Activated CD4-positive, alpha-beta T cell treated with anti-CD3 and anti-CD28 coated beads for 36 hours (primary cell): Measurements from ENCODE around the gene CFTR. TPM values are rescaled to one million over a fixed set of nuclear protein-coding genes. Genes with fewer than 3 reads are reported as not detected.

ENCODE experiments used
- ATAC-seq: fragments of 200-7000 bp; cut with Tn5 transposase; one replicate; pipeline ENCODE4 v1.10.0; 2021; ENCODE audit warnings: mild to moderate bottlenecking, moderate library complexity
- CTCF ChIA-PET: fragments of 350-600 bp; sonication (Branson Sonifier 250); formaldehyde crosslinking; loops from one replicate; lab custom pipeline; 2021; ENCODE audit warnings: antibody characterized with exemption; lab: Charles Lee
- POLR2A ChIA-PET: fragments of 350-600 bp; sonication (Branson Sonifier 250); formaldehyde crosslinking; loops from one replicate; lab custom pipeline; 2021; ENCODE audit warnings: antibody characterized with exemption, inconsistent platforms; lab: Charles Lee
- DNase-seq: peaks from one replicate; pipeline ENCODE4 v3.0.0-alpha.2; 2020
- H3K27ac Mint-ChIP-seq: one replicate; pipeline ENCODE4 v1.8.0; 2021; ENCODE audit warnings: mixed read lengths
- H3K27me3 Mint-ChIP-seq: one replicate; pipeline ENCODE4 v1.8.0; 2021; ENCODE audit warnings: mixed read lengths
- H3K36me3 Mint-ChIP-seq: one replicate; pipeline ENCODE4 v1.8.0; 2021; ENCODE audit warnings: low read depth, mixed read lengths
- H3K4me1 Mint-ChIP-seq: one replicate; pipeline ENCODE4 v1.8.0; 2021; ENCODE audit warnings: mixed read lengths
- H3K4me3 Mint-ChIP-seq: one replicate; pipeline ENCODE4 v1.8.0; 2021; ENCODE audit warnings: mild to moderate bottlenecking, moderate library complexity, mixed read lengths
- H3K9me3 Mint-ChIP-seq: one replicate; pipeline ENCODE4 v1.8.0; 2021; ENCODE audit warnings: low read depth, mixed read lengths
- intact Hi-C, 2 experiments: fragments of 100-400 bp; cut with DNase I in 1 of 2; cut with micrococcal nuclease in 1 of 2; formaldehyde crosslinking; loops; one replicate each; pipeline versions ENCODE4 v1.14.2 to v1.15.1; 2022 to 2024; cut with DNase I, micrococcal nuclease
- total RNA-seq, 2 experiments: library from RNA; stranded (reverse); gene quantifications; one replicate each; pipeline ENCODE4 v1.2.3, GENCODE V29; 2021

Gene CFTR
- total RNA-seq, 2 experiments from 2014 or later: not detected

GRCh38 chr7:117472335-117472734 lies 7.5 kb upstream of the CFTR start:
- ATAC-seq (no peak), DNase-seq (no peak)
- no peak overlapping the region for H3K27ac Mint-ChIP-seq
- intact Hi-C loops: no loop called here
- H3K27me3 Mint-ChIP-seq: peaks cover 3% of the 10 kb centered on the region
- no peaks in the 10 kb centered on the region for H3K9me3 Mint-ChIP-seq
- H3K4me3 Mint-ChIP-seq: no peak overlapping the region
- no peaks in the 10 kb centered on the region for H3K4me1 Mint-ChIP-seq
- ChIA-PET POLR2A (no interaction called here), CTCF (no interaction called here)
- H3K36me3 Mint-ChIP-seq: no peaks in the 10 kb centered on the region

GRCh38 chr7:117476557-117477215 lies 3.1 kb upstream of the CFTR start:
- ATAC-seq (no peak), DNase-seq (no peak)
- Mint-ChIP-seq H3K9me3 (no peaks in the 10 kb centered on the region), H3K4me3 (no peak overlapping the region), H3K27ac (no peak overlapping the region), H3K27me3 (peaks cover 28% of the 10 kb centered on the region), H3K36me3 (no peaks in the 10 kb centered on the region), H3K4me1 (no peaks in the 10 kb centered on the region)
- intact Hi-C loops: no loop called here
- ChIA-PET CTCF (interaction anchor here (1.0 kb wide), 1 partner anchor 44 kb away, joined by 3 read pairs; no protein-coding TSS in a partner anchor), POLR2A (no interaction called here)

GRCh38 chr7:117478836-117479224 lies 995 bp upstream of the CFTR start:
- no peak for ATAC-seq
- ChIA-PET CTCF (no interaction called here), POLR2A (no interaction called here)
- no peak for DNase-seq
- Mint-ChIP-seq H3K9me3 (no peaks in the 10 kb centered on the region), H3K36me3 (no peaks in the 10 kb centered on the region), H3K27ac (no peak overlapping the region), H3K27me3 (peaks cover 30% of the 10 kb centered on the region), H3K4me3 (no peak overlapping the region), H3K4me1 (no peaks in the 10 kb centered on the region)
- intact Hi-C loops: no loop called here

GRCh38 chr7:117480055-117480362 lies 184 bp downstream of the CFTR start:
- CTCF ChIA-PET: interaction anchor here (0.6 kb wide), 1 partner anchor 243 kb away, joined by 3 read pairs; no protein-coding TSS in a partner anchor
- H3K27me3 Mint-ChIP-seq: peaks cover 30% of the 10 kb centered on the region
- no peak overlapping the region for H3K4me3 Mint-ChIP-seq
- ATAC-seq (no peak), DNase-seq (no peak)
- H3K36me3 Mint-ChIP-seq: no peaks in the 10 kb centered on the region
- no peaks in the 10 kb centered on the region for H3K4me1 Mint-ChIP-seq
- H3K9me3 Mint-ChIP-seq: no peaks in the 10 kb centered on the region
- intact Hi-C loops: no loop called here
- H3K27ac Mint-ChIP-seq: no peak overlapping the region
- POLR2A ChIA-PET: no interaction called here

- DNase-seq: no peak
- Mint-ChIP-seq H3K9me3 (no peaks in the 10 kb centered on the region), H3K4me3 (no peak overlapping the region), H3K4me1 (no peaks in the 10 kb centered on the region), H3K27me3 (peaks cover 30% of the 10 kb centered on the region), H3K36me3 (no peaks in the 10 kb centered on the region), H3K27ac (no peak overlapping the region)
- ATAC-seq: no peak
- POLR2A ChIA-PET: no interaction called here
- intact Hi-C loops: no loop called here
- CTCF ChIA-PET: no interaction called here
These were observed 1.2 kb downstream of the CFTR start for GRCh38 chr7:117480978-117481377.

GRCh38 chr7:117485118-117485620 lies 5.3 kb downstream of the CFTR start:
- no peaks in the 10 kb centered on the region for H3K4me1 Mint-ChIP-seq
- intact Hi-C loops: no loop called here
- ChIA-PET POLR2A (no interaction called here), CTCF (interaction anchor here (0.7 kb wide), 1 partner anchor 669 kb away, joined by 3 read pairs; no protein-coding TSS in a partner anchor)
- no peak overlapping the region for H3K27ac Mint-ChIP-seq
- no peaks in the 10 kb centered on the region for H3K36me3 Mint-ChIP-seq
- no peaks in the 10 kb centered on the region for H3K9me3 Mint-ChIP-seq
- H3K4me3 Mint-ChIP-seq: no peak overlapping the region
- no peak for DNase-seq
- ATAC-seq: no peak
- H3K27me3 Mint-ChIP-seq: peaks cover 12% of the 10 kb centered on the region

- H3K4me3 Mint-ChIP-seq: no peak overlapping the region
These were observed 9.2 kb downstream of the CFTR start for GRCh38 chr7:117489016-117489415.

GRCh38 chr7:117489430-117489829 lies 9.6 kb downstream of the CFTR start:
- Mint-ChIP-seq H3K36me3 (no peaks in the 10 kb centered on the region), H3K9me3 (no peaks in the 10 kb centered on the region), H3K4me1 (no peaks in the 10 kb centered on the region), H3K27ac (no peak overlapping the region), H3K4me3 (no peak overlapping the region), H3K27me3 (no peaks in the 10 kb centered on the region)
- CTCF ChIA-PET: no interaction called here
- no peak for DNase-seq
- intact Hi-C loops: no loop called here
- POLR2A ChIA-PET: no interaction called here
- ATAC-seq: no peak

More at GRCh38 chr7:117489016-117489415, 9.2 kb downstream of the CFTR start:
- no peak for DNase-seq
- intact Hi-C loops: no loop called here
- Mint-ChIP-seq H3K27ac (no peak overlapping the region), H3K9me3 (no peaks in the 10 kb centered on the region), H3K36me3 (no peaks in the 10 kb centered on the region), H3K27me3 (no peaks in the 10 kb centered on the region), H3K4me1 (no peaks in the 10 kb centered on the region)
- CTCF ChIA-PET: no interaction called here
- no peak for ATAC-seq
- POLR2A ChIA-PET: no interaction called here

- H3K36me3 Mint-ChIP-seq: no peaks in the 10 kb centered on the region
- ChIA-PET POLR2A (no interaction called here), CTCF (no interaction called here)
- H3K27ac Mint-ChIP-seq: no peak overlapping the region
- no peaks in the 10 kb centered on the region for H3K27me3 Mint-ChIP-seq
- no peak for DNase-seq
- H3K9me3 Mint-ChIP-seq: no peaks in the 10 kb centered on the region
- H3K4me3 Mint-ChIP-seq: no peak overlapping the region
- H3K4me1 Mint-ChIP-seq: no peaks in the 10 kb centered on the region
- intact Hi-C loops: no loop called here
- ATAC-seq: no peak
These were observed 10.1 kb downstream of the CFTR start for GRCh38 chr7:117489911-117490310.

- no peaks in the 10 kb centered on the region for H3K4me1 Mint-ChIP-seq
- no peaks in the 10 kb centered on the region for H3K9me3 Mint-ChIP-seq
- ChIA-PET POLR2A (interaction anchor here (0.7 kb wide), 1 partner anchor 597 kb away, joined by 4 read pairs; no protein-coding TSS in a partner anchor), CTCF (no interaction called here)
- ATAC-seq: no peak
- no peaks in the 10 kb centered on the region for H3K36me3 Mint-ChIP-seq
- DNase-seq: no peak
- H3K4me3 Mint-ChIP-seq: no peak overlapping the region
- H3K27me3 Mint-ChIP-seq: no peaks in the 10 kb centered on the region
- H3K27ac Mint-ChIP-seq: no peak overlapping the region
- intact Hi-C loops: no loop called here
These were observed 12.8 kb downstream of the CFTR start for GRCh38 chr7:117492649-117493048.

GRCh38 chr7:117493460-117493859 lies 13.6 kb downstream of the CFTR start:
- intact Hi-C loops: no loop called here
- H3K36me3 Mint-ChIP-seq: no peaks in the 10 kb centered on the region
- ATAC-seq (no peak), DNase-seq (no peak)
- no peaks in the 10 kb centered on the region for H3K27me3 Mint-ChIP-seq
- POLR2A ChIA-PET: no interaction called here
- H3K9me3 Mint-ChIP-seq: no peaks in the 10 kb centered on the region
- CTCF ChIA-PET: no interaction called here
- H3K4me3 Mint-ChIP-seq: no peak overlapping the region
- no peaks in the 10 kb centered on the region for H3K4me1 Mint-ChIP-seq
- no peak overlapping the region for H3K27ac Mint-ChIP-seq

GRCh38 chr7:117495308-117495707 lies 15.5 kb downstream of the CFTR start:
- Mint-ChIP-seq H3K27me3 (no peaks in the 10 kb centered on the region), H3K27ac (no peak overlapping the region), H3K36me3 (no peaks in the 10 kb centered on the region), H3K4me1 (no peaks in the 10 kb centered on the region), H3K4me3 (no peak overlapping the region), H3K9me3 (no peaks in the 10 kb centered on the region)
- DNase-seq: no peak
- no peak for ATAC-seq
- intact Hi-C loops: no loop called here
- ChIA-PET POLR2A (no interaction called here), CTCF (no interaction called here)
